Natural killer cell (primary cell): ENCODE measurements around the gene MNX1. TPM values are rescaled to one million over a fixed set of nuclear protein-coding genes. Genes with fewer than 3 reads are reported as not detected.

Source experiments
- ATAC-seq, 3 donors: fragments of 150-1000 bp in 2 of 3; fragments of 200-7000 bp in 1 of 3; cut with Tn5 transposase; 1 replicate in 1 of 3; 2 replicates in 2 of 3; pipeline ENCODE4 v1.10.0; 2021; ENCODE audit warnings: mild to moderate bottlenecking in 2 of 3, moderate library complexity in 2 of 3
- DNase-seq, 2 donors: peaks; one replicate each; pipeline versions ENCODE4 v3.0.0 to v3.0.0-alpha.2; 2013 to 2021; ENCODE audit warnings: mixed read lengths in 1 of 2
- H3K27ac ChIP-seq: one replicate; pipeline ENCODE4 v1.5.1; 2013; ENCODE audit warnings: mild to moderate bottlenecking, low read length
- H3K27me3 ChIP-seq: one replicate; pipeline ENCODE4 v1.6.1; 2013; ENCODE audit warnings: low read length; ENCODE audit not compliant: control insufficient read depth, insufficient read depth
- H3K36me3 ChIP-seq: one replicate; pipeline ENCODE4 v1.6.1; 2013; ENCODE audit warnings: low read length; ENCODE audit not compliant: control insufficient read depth, insufficient read depth
- H3K4me1 ChIP-seq: one replicate; pipeline ENCODE4 v1.6.1; 2013; ENCODE audit warnings: low read length; ENCODE audit not compliant: control insufficient read depth, insufficient read depth
- H3K4me3 ChIP-seq: one replicate; pipeline ENCODE4 v1.5.1; 2013; ENCODE audit warnings: low read length
- H3K9me3 ChIP-seq: one replicate; pipeline ENCODE4 v1.6.1; 2013; ENCODE audit warnings: low read length; ENCODE audit not compliant: control insufficient read depth, insufficient read depth
- H3K27ac Mint-ChIP-seq, 2 donors: one replicate each; pipeline ENCODE4 v1.8.0; 2022; ENCODE audit warnings: mild to moderate bottlenecking in 2 of 2, mixed read lengths in 2 of 2, moderate library complexity in 1 of 2
- H3K27me3 Mint-ChIP-seq, 2 donors: one replicate each; pipeline ENCODE4 v1.8.0; 2022; ENCODE audit warnings: low read depth in 2 of 2, mixed read lengths in 2 of 2
- H3K36me3 Mint-ChIP-seq: one replicate; pipeline ENCODE4 v1.8.0; 2022; ENCODE audit warnings: mixed read lengths
- H3K4me1 Mint-ChIP-seq, 2 donors: one replicate each; pipeline ENCODE4 v1.8.0; 2022; ENCODE audit warnings: mixed read lengths in 2 of 2
- H3K4me3 Mint-ChIP-seq: one replicate; pipeline ENCODE4 v1.8.0; 2022; ENCODE audit warnings: mild to moderate bottlenecking, moderate library complexity, mixed read lengths
- H3K9me3 Mint-ChIP-seq, 2 donors: one replicate each; pipeline ENCODE4 v1.8.0; 2022; ENCODE audit warnings: mixed read lengths in 2 of 2
- WGBS: methylation state at CpG from one replicate; pipeline ENCODE4 v1.1.7; 2013; ENCODE audit warnings: missing lambda C conversion rate; ENCODE audit not compliant: insufficient coverage; 5-methylcytosine and 5-hydroxymethylcytosine counted together
- intact Hi-C: fragments of 100-400 bp; cut with micrococcal nuclease; formaldehyde crosslinking; loops from one replicate; pipeline ENCODE4 v1.14.2; 2022
- total RNA-seq, 4 donors: library from RNA; stranded (reverse); fragments of 120-200 nt in 1 of 4; gene quantifications; one replicate each; pipeline versions ENCODE4 v1.2.3 to v1.2.4, GENCODE V29; 2013 to 2022
- TF ChIP-seq, protein P1 (sequence below): fragments of 200-600 bp; IDR thresholded peaks from one replicate; pipeline ENCODE4 v1.8.0; 2022; ENCODE audit warnings: antibody characterized with exemption

The MNX1 gene
- total RNA-seq, 3 donors from 2014 or later (not counting 1 experiment from before 2014, with no cell fraction given): not detected

DNA sequence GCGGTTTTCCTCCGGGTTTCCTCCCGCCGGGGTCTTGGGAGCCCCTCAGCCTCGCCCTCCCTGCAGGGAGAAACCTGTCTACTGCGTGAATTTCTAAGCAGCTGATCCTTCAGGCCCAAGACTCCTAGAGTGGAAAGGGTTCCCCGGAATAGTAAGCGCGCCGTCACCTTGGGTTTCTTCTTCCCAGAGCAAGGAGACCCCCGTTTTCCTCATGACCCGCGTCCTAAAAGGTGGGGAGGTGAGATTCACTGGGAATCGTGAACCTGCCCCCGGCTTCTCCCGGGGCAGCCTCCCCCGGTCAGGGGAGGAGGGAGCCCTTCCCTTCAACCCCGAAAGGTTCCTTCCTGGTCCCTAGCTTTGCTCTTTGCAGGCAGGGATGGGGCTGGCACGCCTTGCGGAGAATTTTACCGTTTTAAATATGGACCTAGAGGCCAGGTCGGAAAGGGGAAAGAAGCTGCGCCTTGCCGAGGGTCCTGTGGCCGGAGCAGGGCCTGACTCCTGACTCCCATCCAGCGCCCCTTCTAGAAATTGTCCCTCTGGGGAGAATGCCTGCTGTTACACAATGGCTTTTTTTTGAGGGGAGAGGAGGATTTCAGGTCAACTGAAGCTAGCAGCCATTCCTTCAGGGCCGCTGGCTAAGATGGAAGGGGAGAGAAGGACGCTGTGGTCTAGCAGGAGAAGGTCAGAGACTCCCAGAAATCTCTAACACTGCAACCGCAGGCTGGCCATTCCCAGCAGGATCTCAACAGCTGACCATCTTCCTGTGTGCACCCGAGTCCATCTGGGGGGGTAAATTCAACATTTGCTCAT is 11.6 kb upstream of the MNX1 start:
- Mint-ChIP-seq H3K27ac (no peak overlapping the region), H3K4me3 (no peak overlapping the region), H3K4me1 (peaks cover 0 to 5% of the 10 kb centered on the region in 2 donors), H3K36me3 (no peaks in the 10 kb centered on the region), H3K27me3 (peaks cover 62 to 64% of the 10 kb centered on the region in 2 donors), H3K9me3 (no peaks in the 10 kb centered on the region)
- H3K9me3 ChIP-seq: no peaks in the 10 kb centered on the region
- WGBS: 6% methylated on average over 30 of the region's 30 CpGs
- no peak overlapping the region for H3K27ac ChIP-seq
- no peak for ATAC-seq
- no peak overlapping the region for H3K4me3 ChIP-seq
- H3K36me3 ChIP-seq: no peaks in the 10 kb centered on the region
- intact Hi-C loops: no loop called here
- H3K27me3 ChIP-seq: peaks cover 42% of the 10 kb centered on the region
- TF ChIP-seq, protein P1, sequence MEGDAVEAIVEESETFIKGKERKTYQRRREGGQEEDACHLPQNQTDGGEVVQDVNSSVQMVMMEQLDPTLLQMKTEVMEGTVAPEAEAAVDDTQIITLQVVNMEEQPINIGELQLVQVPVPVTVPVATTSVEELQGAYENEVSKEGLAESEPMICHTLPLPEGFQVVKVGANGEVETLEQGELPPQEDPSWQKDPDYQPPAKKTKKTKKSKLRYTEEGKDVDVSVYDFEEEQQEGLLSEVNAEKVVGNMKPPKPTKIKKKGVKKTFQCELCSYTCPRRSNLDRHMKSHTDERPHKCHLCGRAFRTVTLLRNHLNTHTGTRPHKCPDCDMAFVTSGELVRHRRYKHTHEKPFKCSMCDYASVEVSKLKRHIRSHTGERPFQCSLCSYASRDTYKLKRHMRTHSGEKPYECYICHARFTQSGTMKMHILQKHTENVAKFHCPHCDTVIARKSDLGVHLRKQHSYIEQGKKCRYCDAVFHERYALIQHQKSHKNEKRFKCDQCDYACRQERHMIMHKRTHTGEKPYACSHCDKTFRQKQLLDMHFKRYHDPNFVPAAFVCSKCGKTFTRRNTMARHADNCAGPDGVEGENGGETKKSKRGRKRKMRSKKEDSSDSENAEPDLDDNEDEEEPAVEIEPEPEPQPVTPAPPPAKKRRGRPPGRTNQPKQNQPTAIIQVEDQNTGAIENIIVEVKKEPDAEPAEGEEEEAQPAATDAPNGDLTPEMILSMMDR: no peak
- peaks cover 8% of the 10 kb centered on the region for H3K4me1 ChIP-seq
- DNase-seq: no peak

DNA sequence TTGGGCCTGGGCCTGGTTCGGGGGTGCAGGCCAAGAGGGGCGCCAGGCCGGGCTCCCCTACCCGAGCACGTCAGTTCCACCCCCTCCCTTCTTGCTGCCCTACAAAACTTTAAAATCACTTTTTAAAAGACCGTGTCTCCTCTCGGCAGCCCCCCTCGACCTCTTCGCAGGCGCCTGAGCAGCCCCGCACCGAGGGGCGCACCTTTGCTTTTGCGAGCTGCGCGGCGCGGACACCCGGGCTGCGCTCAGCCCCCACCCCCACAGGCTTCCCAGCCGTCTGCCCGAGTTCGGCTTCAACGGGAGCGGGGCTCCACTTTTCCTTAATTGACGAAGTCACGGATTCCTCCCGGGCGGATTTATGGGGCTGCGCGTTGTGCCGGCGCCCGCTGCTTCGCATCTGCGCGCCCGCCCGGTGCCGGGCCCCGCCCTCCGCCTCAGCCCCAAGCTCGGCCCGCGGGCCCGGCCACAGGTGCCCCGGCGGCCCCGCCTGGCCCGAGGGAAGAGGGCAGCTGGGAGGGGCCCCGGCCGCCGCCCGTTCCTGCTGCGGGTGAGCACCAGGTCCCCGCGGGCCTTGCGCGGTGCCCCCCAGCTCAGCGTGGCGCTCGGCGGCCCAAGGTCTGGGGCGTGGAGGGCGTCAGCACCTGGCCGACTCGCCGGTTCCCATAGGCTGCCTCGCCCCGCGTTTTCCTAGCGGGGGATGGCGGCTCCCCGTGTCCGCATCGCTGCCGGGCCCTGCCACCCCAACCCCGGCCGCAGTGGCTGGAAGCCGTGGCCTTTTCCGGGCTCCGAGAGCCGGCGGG is 10.8 kb upstream of the MNX1 start:
- ATAC-seq: no peak

DNA sequence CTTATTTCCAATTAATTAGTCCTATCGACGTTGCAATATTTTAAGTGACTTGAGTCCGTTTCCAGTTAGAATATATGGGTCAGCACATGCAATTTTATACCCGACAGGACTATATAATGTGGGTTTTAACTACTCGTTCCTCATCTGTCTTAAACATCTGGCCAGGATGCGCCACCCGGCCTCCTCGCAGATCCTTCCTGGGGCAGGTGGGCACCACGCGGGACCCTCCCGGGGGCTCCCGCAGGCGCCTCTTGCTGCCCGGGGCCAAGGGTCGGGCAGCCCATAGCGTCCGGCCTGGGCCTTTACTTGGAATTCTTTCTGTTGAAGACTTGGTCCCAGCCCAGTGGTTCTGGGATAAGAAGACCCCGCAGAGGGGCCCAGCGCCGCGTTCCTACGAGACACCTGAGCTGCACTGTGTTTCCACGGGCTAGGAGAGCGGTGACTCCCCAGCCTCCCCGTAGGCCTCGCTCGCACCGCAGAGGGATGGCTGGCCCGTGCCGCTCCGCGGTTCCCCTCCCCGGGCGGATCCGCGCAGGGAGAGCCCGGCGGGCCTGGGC is 10.1 kb upstream of the MNX1 start:
- H3K4me1 ChIP-seq: peaks cover 15% of the 10 kb centered on the region
- no peak overlapping the region for H3K27ac ChIP-seq
- no peaks in the 10 kb centered on the region for H3K36me3 ChIP-seq
- ATAC-seq: no peak
- no peak overlapping the region for H3K4me3 ChIP-seq
- TF ChIP-seq, protein P1: no peak
- Mint-ChIP-seq H3K9me3 (no peaks in the 10 kb centered on the region), H3K27me3 (peaks cover 59 to 62% of the 10 kb centered on the region in 2 donors), H3K4me3 (peak overlapping the region; percentile 2), H3K4me1 (peaks cover 0 to 5% of the 10 kb centered on the region in 2 donors), H3K36me3 (no peaks in the 10 kb centered on the region), H3K27ac (no peak overlapping the region)
- H3K9me3 ChIP-seq: no peaks in the 10 kb centered on the region
- DNase-seq: no peak
- H3K27me3 ChIP-seq: peaks cover 49% of the 10 kb centered on the region
- 7% methylated on average over 38 of the region's 38 CpGs for WGBS
- intact Hi-C loops: no loop called here

More for the DNA sequence above, 10.8 kb upstream of the MNX1 start:
- Mint-ChIP-seq H3K27ac (no peak overlapping the region), H3K4me3 (no peak overlapping the region), H3K4me1 (peaks cover 0 to 5% of the 10 kb centered on the region in 2 donors), H3K27me3 (peaks cover 61 to 64% of the 10 kb centered on the region in 2 donors), H3K36me3 (no peaks in the 10 kb centered on the region), H3K9me3 (no peaks in the 10 kb centered on the region)
- peaks cover 12% of the 10 kb centered on the region for H3K4me1 ChIP-seq
- 5% methylated on average over 84 of the region's 84 CpGs for WGBS
- H3K27me3 ChIP-seq: peaks cover 42% of the 10 kb centered on the region
- H3K36me3 ChIP-seq: no peaks in the 10 kb centered on the region
- no peak for DNase-seq
- intact Hi-C loops: no loop called here
- no peak overlapping the region for H3K27ac ChIP-seq
- no peaks in the 10 kb centered on the region for H3K9me3 ChIP-seq
- H3K4me3 ChIP-seq: no peak overlapping the region
- TF ChIP-seq, protein P1: no peak
